HG03060 (cell line): Measurements from ENCODE around the gene FBXL7.

Experiments used
- ATAC-seq: cut with Tn5 transposase; IDR thresholded peaks from one replicate; pipeline ENCODE4 v1.9.1; 2021; ENCODE audit warnings: low read depth, moderate number of reproducible peaks; ENCODE audit not compliant: unreplicated experiment

FBXL7 gene

GRCh38 chr5:15645381-15646160 is 145.6 kb downstream of the FBXL7 start:
- ATAC-seq, result no peak

- ATAC-seq, result no peak
Measured at GRCh38 chr5:15646371-15646770, 146.4 kb downstream of the FBXL7 start.

- no peak for ATAC-seq
Measured at GRCh38 chr5:15647251-15647650, 147.3 kb downstream of the FBXL7 start.

GRCh38 chr5:15650266-15650665 is 150.3 kb downstream of the FBXL7 start:
- ATAC-seq, result no peak

GRCh38 chr5:15654779-15655178 is 154.8 kb downstream of the FBXL7 start:
- no peak for ATAC-seq

GRCh38 chr5:15655683-15656082 is 155.7 kb downstream of the FBXL7 start:
- no peak for ATAC-seq

GRCh38 chr5:15664961-15665360 is 165.0 kb downstream of the FBXL7 start:
- ATAC-seq, result no peak

- no peak for ATAC-seq
Measured at GRCh38 chr5:15669826-15670225, 169.8 kb downstream of the FBXL7 start.

GRCh38 chr5:15674716-15675115 is 174.7 kb downstream of the FBXL7 start:
- no peak for ATAC-seq

- no peak for ATAC-seq
Measured at GRCh38 chr5:15676591-15676990, 176.6 kb downstream of the FBXL7 start.

- ATAC-seq, result no peak
Measured at GRCh38 chr5:15679161-15679560, 179.2 kb downstream of the FBXL7 start.

GRCh38 chr5:15680455-15680854 is 180.5 kb downstream of the FBXL7 start:
- no peak for ATAC-seq

GRCh38 chr5:15682122-15682521 is 182.1 kb downstream of the FBXL7 start:
- ATAC-seq, result no peak

GRCh38 chr5:15682566-15682965 is 182.6 kb downstream of the FBXL7 start:
- ATAC-seq, result no peak

GRCh38 chr5:15683332-15683731 is 183.4 kb downstream of the FBXL7 start:
- ATAC-seq, result no peak

- ATAC-seq, result no peak
Measured at GRCh38 chr5:15687401-15687800, 187.4 kb downstream of the FBXL7 start.

- ATAC-seq, result no peak
Measured at GRCh38 chr5:15689836-15690235, 189.9 kb downstream of the FBXL7 start.

- no peak for ATAC-seq
Measured at GRCh38 chr5:15690611-15691010, 190.6 kb downstream of the FBXL7 start.

GRCh38 chr5:15691521-15691920 is 191.5 kb downstream of the FBXL7 start:
- no peak for ATAC-seq

- no peak for ATAC-seq
Measured at GRCh38 chr5:15692706-15693381, 192.9 kb downstream of the FBXL7 start.

- ATAC-seq, result no peak
Measured at GRCh38 chr5:15693382-15693728, 193.4 kb downstream of the FBXL7 start.

GRCh38 chr5:15693933-15694332 is 194.0 kb downstream of the FBXL7 start:
- no peak for ATAC-seq
